ENCODE results near the gene NRTN. TPM values are rescaled to one million over a fixed set of nuclear protein-coding genes. Genes with fewer than 3 reads are reported as not detected.

Gene NRTN
- total and polyA plus RNA-seq, 7 experiments from 2014 or later, result 0.19 to 1.0 (median 0.66) TPM; not detected in 1

DNA sequence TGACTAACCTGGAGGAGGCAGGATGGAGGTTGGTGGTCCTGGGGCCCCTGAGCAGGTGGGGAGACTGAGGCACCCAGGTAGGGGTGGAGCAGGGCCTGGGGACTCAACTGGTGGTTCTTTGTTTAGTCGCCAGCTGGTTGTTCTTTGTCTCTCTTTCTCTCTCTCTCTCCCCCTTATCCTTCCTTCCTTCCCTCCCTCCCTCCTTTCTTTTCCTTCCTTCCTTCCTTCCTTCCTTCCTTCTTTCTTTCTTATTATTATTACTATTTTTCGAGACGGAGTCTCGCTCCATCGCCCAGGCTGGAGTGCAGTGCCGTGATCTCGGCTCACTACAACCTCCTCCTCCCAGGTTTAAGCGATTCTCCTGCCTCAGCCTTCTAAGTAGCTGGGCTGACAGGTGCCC, 6.6 kb upstream of the NRTN start:
- Histone ChIP-seq H3K27ac (ENCODE audit: low read depth, low read length) (no peak overlapping the region), H3K4me3 (ENCODE audit: low read length) (no peak overlapping the region), H3K4me1 (ENCODE audit: control insufficient read depth in 2 of 2, insufficient read depth in 2 of 2, low read length in 2 of 2) (peaks cover 3 to 7% of the 10 kb centered on the region in 2 donors), H3K27me3 (ENCODE audit: control insufficient read depth in 2 of 2, insufficient read depth in 2 of 2, low read length in 2 of 2) (peaks cover 0 to 2% of the 10 kb centered on the region in 2 donors), H3K36me3 (ENCODE audit: control insufficient read depth in 2 of 3, insufficient read depth in 3 of 3, low read length in 3 of 3) (no peaks in the 10 kb centered on the region), H3K9me3 (ENCODE audit: control insufficient read depth in 2 of 3, low read length in 3 of 3) (no peaks in the 10 kb centered on the region)
- H3K27ac Mint-ChIP-seq, result no peak overlapping the region
- no peak overlapping the region for H3K4me3 Mint-ChIP-seq
- ChIA-PET CTCF (interaction anchor here (1.3 kb wide), 1 partner anchor 30 kb away, joined by 6 read pairs; no protein-coding TSS in a partner anchor), POLR2A (no interaction called here)
- H3K9me3 Mint-ChIP-seq, result peaks cover 0 to 1% (median 0%) of the 10 kb centered on the region in 11 donors
- peaks cover 0 to 1% (median 0%) of the 10 kb centered on the region in 5 donors for H3K36me3 Mint-ChIP-seq
- H3K4me1 Mint-ChIP-seq, result peaks cover 2 to 17% (median 9%) of the 10 kb centered on the region in 7 donors
- ATAC-seq (no peak), DNase-seq (no peak)
- intact Hi-C loops (cut with micrococcal nuclease), result no loop called here
- H3K27me3 Mint-ChIP-seq, result peaks cover 14 to 25% (median 18%) of the 10 kb centered on the region in 5 donors

DNA sequence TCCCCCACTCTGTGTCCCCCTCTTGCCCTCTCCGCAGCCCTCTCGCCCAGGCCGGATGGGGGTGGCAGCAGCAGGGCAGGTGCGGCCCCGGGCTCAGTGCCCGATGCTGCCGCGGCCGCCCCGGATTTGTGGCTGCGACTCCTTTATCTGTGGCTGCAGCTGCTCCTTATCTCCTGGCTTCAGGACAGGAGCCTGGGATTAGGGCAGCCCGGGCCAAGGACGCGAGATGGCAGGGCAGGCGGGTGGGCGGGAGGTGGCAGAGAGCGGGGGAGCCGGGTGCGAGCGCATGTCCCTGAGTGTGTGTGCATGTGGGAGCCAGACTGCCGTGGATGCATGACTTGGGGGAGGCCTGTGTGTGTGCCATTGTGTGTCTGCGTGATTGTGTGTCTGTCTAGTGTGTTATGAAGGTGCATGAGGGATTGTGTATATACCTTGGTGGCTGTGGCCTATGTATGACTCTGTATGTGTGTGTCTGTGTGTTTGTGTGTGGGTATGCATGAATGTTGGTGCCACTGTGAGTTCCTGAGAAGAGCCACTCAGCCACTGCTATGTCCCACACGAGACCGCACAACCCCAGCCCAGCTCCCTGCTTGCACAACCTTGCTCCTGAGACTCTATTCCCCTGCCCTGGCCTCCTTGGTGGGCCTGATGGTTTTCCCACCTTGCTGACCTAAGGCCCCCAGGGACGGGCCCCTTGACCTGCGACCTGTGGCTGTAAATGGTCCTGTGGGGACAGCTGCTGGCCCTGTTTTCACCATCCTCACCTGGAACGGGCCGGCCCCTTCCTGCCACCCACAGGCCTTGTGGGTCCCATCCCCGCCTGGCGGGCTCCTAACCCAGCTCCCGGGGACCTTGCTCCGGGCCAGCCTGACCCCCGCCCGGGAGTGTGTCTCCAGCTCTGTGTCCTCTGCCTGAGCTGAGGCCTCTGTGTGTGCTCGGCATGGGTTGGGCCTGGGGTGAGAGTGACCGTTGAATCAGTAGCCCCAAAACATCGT, 5.3 kb upstream of the NRTN start:
- CTCF ChIA-PET, result interaction anchor here (1.0 kb wide), 1 partner anchor 223 kb away, joined by 3 read pairs; no protein-coding TSS in a partner anchor
- H3K27ac ChIP-seq (ENCODE audit: low read depth, low read length), result no peak overlapping the region
- no peak overlapping the region for H3K27ac Mint-ChIP-seq
- H3K4me3 ChIP-seq (ENCODE audit: low read length), result no peak overlapping the region
- H3K36me3 ChIP-seq (ENCODE audit: control insufficient read depth in 2 of 3, insufficient read depth in 3 of 3, low read length in 3 of 3), result no peaks in the 10 kb centered on the region
- peak overlapping the region in 4 of 10 donors; percentile 4 to 49 (median 32) for H3K4me3 Mint-ChIP-seq
- peaks cover 14 to 28% (median 18%) of the 10 kb centered on the region in 5 donors for H3K27me3 Mint-ChIP-seq
- peaks cover 0 to 1% (median 0%) of the 10 kb centered on the region in 5 donors for H3K36me3 Mint-ChIP-seq
- peaks cover 0 to 1% (median 0%) of the 10 kb centered on the region in 11 donors for H3K9me3 Mint-ChIP-seq
- ATAC-seq (no peak), DNase-seq (no peak)
- intact Hi-C loops (cut with micrococcal nuclease), result loop anchor here in 1 of 2 donors (5.0 kb wide), 1 partner anchor 168 kb away; no protein-coding TSS in a partner anchor
- H3K9me3 ChIP-seq (ENCODE audit: control insufficient read depth in 2 of 3, low read length in 3 of 3), result no peaks in the 10 kb centered on the region
- POLR2A ChIA-PET, result no interaction called here
- peaks cover 7 to 25% (median 19%) of the 10 kb centered on the region in 7 donors for H3K4me1 Mint-ChIP-seq
- peaks cover 0 to 2% of the 10 kb centered on the region in 2 donors for H3K27me3 ChIP-seq (ENCODE audit: control insufficient read depth in 2 of 2, insufficient read depth in 2 of 2, low read length in 2 of 2)
- peaks cover 13 to 19% of the 10 kb centered on the region in 2 donors for H3K4me1 ChIP-seq (ENCODE audit: control insufficient read depth in 2 of 2, insufficient read depth in 2 of 2, low read length in 2 of 2)

DNA sequence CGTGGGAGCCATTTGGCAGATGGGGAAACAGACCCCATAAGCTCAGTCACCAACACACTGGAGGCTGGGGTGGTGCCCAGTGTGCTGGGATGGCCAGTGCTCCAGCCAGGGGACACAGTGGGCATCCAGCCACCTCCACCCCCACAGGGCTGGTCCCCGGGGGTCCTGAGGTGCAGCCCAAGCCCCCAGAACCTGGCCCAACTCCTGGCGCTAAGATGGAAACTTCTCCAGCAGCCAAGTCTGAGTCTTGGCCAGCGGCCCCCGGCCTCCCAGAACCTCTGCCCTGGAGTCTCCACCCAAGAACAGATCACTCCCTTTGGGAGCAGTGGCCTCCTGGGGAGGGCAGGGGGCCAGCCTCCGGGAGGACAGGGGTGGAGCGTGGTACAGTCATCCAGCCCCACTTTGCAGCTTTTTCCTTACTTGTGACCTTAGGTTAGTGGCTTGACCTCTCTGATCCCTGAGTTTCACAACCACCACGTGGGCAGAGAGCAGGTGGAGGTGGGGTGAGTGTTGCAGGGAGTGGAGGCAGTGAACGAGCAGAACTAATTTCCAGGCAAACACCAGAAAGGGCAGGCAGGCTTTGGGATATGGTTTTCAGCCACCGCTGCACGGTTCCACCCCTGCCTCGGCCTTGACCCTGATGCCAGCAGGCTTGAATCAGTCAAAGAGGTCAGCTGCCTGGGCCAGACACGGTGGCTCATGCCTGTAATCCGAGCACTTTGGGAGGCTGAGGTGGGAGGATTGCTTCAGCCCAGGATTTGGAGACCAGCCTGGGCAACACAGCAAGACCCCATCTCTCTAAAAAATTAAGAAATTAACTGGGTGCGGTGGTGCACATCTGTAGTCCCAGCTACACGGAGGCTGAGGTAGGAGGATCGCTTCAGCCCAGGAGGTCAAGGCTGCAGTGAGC, 4.3 kb upstream of the NRTN start:
- Histone ChIP-seq H3K27ac (ENCODE audit: low read depth, low read length) (no peak overlapping the region), H3K4me3 (ENCODE audit: low read length) (no peak overlapping the region), H3K9me3 (ENCODE audit: control insufficient read depth in 2 of 3, low read length in 3 of 3) (no peaks in the 10 kb centered on the region), H3K4me1 (ENCODE audit: control insufficient read depth in 2 of 2, insufficient read depth in 2 of 2, low read length in 2 of 2) (peaks cover 13 to 20% of the 10 kb centered on the region in 2 donors), H3K27me3 (ENCODE audit: control insufficient read depth in 2 of 2, insufficient read depth in 2 of 2, low read length in 2 of 2) (peaks cover 0 to 2% of the 10 kb centered on the region in 2 donors), H3K36me3 (ENCODE audit: control insufficient read depth in 2 of 3, insufficient read depth in 3 of 3, low read length in 3 of 3) (no peaks in the 10 kb centered on the region)
- H3K36me3 Mint-ChIP-seq, result peaks cover 0 to 1% (median 0%) of the 10 kb centered on the region in 5 donors
- H3K9me3 Mint-ChIP-seq, result peaks cover 0 to 1% (median 0%) of the 10 kb centered on the region in 11 donors
- H3K4me3 Mint-ChIP-seq, result no peak overlapping the region
- no peak overlapping the region for H3K27ac Mint-ChIP-seq
- POLR2A ChIA-PET, result interaction anchor here (1.3 kb wide), 1 partner anchor 10 kb away, joined by 3 read pairs; the partner anchor contains the start of gene DUS3L
- intact Hi-C loops (cut with micrococcal nuclease), result loop anchor here in 1 of 2 donors (5.0 kb wide), 1 partner anchor 167 kb away; no protein-coding TSS in a partner anchor
- no peak for ATAC-seq
- peaks cover 14 to 32% (median 18%) of the 10 kb centered on the region in 5 donors for H3K27me3 Mint-ChIP-seq
- CTCF ChIA-PET, result interaction anchor here (1.0 to 1.1 kb wide), 2 partner anchors 28 to 222 kb away, joined by 3 read pairs; no protein-coding TSS in a partner anchor
- H3K4me1 Mint-ChIP-seq, result peaks cover 7 to 25% (median 20%) of the 10 kb centered on the region in 7 donors
- no peak for DNase-seq

DNA sequence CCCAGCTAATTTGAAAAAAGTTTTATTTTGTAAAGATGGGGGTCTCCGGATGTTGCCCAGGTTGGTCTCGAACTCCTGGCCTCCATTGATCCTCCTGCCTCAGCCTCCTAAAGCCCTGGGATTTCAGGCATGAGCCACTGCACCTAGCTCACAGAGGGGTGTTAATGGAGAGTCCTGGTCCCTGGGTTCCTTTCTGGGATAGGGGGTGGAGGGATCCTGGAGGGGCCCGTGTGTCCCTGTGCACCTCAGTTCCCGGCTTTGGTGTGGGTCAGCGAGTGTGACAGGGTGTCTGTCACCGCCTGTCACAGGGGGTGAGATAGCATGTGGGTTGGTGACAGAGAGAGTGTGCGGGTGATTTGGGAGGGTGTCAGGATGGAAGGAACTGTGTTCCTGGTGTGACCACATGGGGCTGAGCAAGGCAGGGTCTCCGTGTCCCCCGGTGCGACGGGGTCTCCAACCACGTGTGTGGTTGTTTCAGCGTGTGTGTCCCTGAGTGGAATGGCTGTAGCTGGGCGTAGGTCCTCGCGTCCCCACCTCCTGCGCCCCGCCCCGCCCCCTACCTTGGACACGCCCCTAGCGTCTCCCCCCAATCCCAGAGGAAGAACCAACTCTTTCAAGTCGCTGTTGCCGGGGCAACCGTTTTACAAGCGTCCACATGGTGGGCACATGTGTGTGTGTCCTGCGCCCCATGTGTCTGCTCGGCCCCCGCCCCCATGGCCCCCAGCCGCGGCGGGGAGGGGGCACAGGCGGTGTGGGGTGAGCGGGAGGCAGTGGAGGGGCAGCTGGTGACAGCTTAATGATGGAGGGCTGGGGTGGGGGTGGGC, 2.9 kb upstream of the NRTN start:
- Mint-ChIP-seq H3K4me1 (peaks cover 7 to 24% (median 21%) of the 10 kb centered on the region in 7 donors), H3K27me3 (peaks cover 14 to 44% (median 18%) of the 10 kb centered on the region in 5 donors), H3K36me3 (peaks cover 0 to 1% (median 0%) of the 10 kb centered on the region in 5 donors), H3K4me3 (peak overlapping the region in 8 of 10 donors; percentile 11 to 74 (median 64)), H3K27ac (peak overlapping the region in 3 of 9 donors; percentile 25 to 67 (median 67)), H3K9me3 (peaks cover 0 to 1% (median 0%) of the 10 kb centered on the region in 11 donors)
- H3K9me3 ChIP-seq (ENCODE audit: control insufficient read depth in 2 of 3, low read length in 3 of 3), result no peaks in the 10 kb centered on the region
- POLR2A ChIA-PET, result interaction anchor here (1.3 kb wide), 1 partner anchor 11 kb away, joined by 3 read pairs; the partner anchor contains the start of gene DUS3L
- intact Hi-C loops (cut with micrococcal nuclease), result loop anchor here in 1 of 2 donors (5.0 kb wide), 1 partner anchor 165 kb away; no protein-coding TSS in a partner anchor
- CTCF ChIA-PET, result no interaction called here
- H3K27me3 ChIP-seq (ENCODE audit: control insufficient read depth in 2 of 2, insufficient read depth in 2 of 2, low read length in 2 of 2), result peaks cover 0 to 2% of the 10 kb centered on the region in 2 donors
- no peaks in the 10 kb centered on the region for H3K36me3 ChIP-seq (ENCODE audit: control insufficient read depth in 2 of 3, insufficient read depth in 3 of 3, low read length in 3 of 3)
- H3K4me1 ChIP-seq (ENCODE audit: control insufficient read depth in 2 of 2, insufficient read depth in 2 of 2, low read length in 2 of 2), result peaks cover 13 to 20% of the 10 kb centered on the region in 2 donors
- no peak overlapping the region for H3K27ac ChIP-seq (ENCODE audit: low read depth, low read length)
- H3K4me3 ChIP-seq (ENCODE audit: low read length), result no peak overlapping the region
- DNase-seq, result no peak
- no peak for ATAC-seq

DNA sequence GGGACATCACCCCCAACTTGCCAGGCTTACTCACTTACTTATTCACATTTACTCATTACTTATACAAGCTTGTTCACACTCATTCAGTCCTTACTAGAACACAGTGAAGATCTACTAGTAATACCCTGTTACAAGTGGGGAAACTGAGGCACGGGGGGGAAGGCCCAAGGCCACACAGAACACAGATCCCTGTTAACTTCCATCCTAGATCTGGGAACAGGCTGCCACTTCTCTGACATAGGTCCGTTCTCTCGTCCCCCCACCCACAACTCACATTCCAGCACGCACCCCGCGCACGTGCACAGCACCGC, 1.5 kb upstream of the NRTN start:
- H3K36me3 Mint-ChIP-seq, result peaks cover 0 to 1% (median 0%) of the 10 kb centered on the region in 5 donors
- DNase-seq (no peak), ATAC-seq (no peak)
- peak overlapping the region; percentile 62 to 87 (median 80) for H3K4me3 Mint-ChIP-seq
- H3K27ac Mint-ChIP-seq, result peak overlapping the region in 2 of 9 donors; percentile 19 to 21
- CTCF ChIA-PET, result interaction anchor here (0.9 to 1.9 kb wide), 11 partner anchors 8 to 224 kb away, joined by 3 to 35 read pairs (median 5); partner anchors contain the start of gene NDUFA11
- Histone ChIP-seq H3K27me3 (ENCODE audit: control insufficient read depth in 2 of 2, insufficient read depth in 2 of 2, low read length in 2 of 2) (peaks cover 0 to 2% of the 10 kb centered on the region in 2 donors), H3K9me3 (ENCODE audit: control insufficient read depth in 2 of 3, low read length in 3 of 3) (no peaks in the 10 kb centered on the region), H3K4me1 (ENCODE audit: control insufficient read depth in 2 of 2, insufficient read depth in 2 of 2, low read length in 2 of 2) (peaks cover 13 to 20% of the 10 kb centered on the region in 2 donors), H3K27ac (ENCODE audit: low read depth, low read length) (no peak overlapping the region), H3K36me3 (ENCODE audit: control insufficient read depth in 2 of 3, insufficient read depth in 3 of 3, low read length in 3 of 3) (no peaks in the 10 kb centered on the region), H3K4me3 (ENCODE audit: low read length) (peak overlapping the region; percentile 64)
- intact Hi-C loops (cut with micrococcal nuclease), result loop anchor here in 1 of 2 donors (5.0 kb wide), 1 partner anchor 164 kb away; no protein-coding TSS in a partner anchor
- POLR2A ChIA-PET, result interaction anchor here (1.0 to 2.1 kb wide), 4 partner anchors 13 to 112 kb away, joined by 3 to 22 read pairs (median 10); partner anchors contain the start of genes DUS3L and VMAC
- peaks cover 14 to 50% (median 18%) of the 10 kb centered on the region in 5 donors for H3K27me3 Mint-ChIP-seq
- peaks cover 0 to 1% (median 0%) of the 10 kb centered on the region in 11 donors for H3K9me3 Mint-ChIP-seq
- peaks cover 7 to 24% (median 21%) of the 10 kb centered on the region in 7 donors for H3K4me1 Mint-ChIP-seq
